DOHH2 (cell line): Measurements from ENCODE around the gene SMARCAD1.

ENCODE experiments used
- EZH2phosphoT487 ChIP-seq: fragments of 200-600 bp; sonication (generic); IDR thresholded peaks from 2 replicates; pipeline ENCODE4 v1.6.1; 2017; ENCODE audit warnings: borderline replicate concordance, mild to moderate bottlenecking, antibody characterized with exemption, low read length, moderate library complexity, mixed read lengths
- TF ChIP-seq, protein P1 (sequence below): fragments of 200-600 bp; sonication (generic); IDR thresholded peaks from one replicate; pipeline ENCODE4 v1.5.1; 2014; ENCODE audit warnings: antibody characterized with exemption, mild to moderate bottlenecking, low read depth, low read length; ENCODE audit not compliant: poor library complexity, severe bottlenecking

DNA sequence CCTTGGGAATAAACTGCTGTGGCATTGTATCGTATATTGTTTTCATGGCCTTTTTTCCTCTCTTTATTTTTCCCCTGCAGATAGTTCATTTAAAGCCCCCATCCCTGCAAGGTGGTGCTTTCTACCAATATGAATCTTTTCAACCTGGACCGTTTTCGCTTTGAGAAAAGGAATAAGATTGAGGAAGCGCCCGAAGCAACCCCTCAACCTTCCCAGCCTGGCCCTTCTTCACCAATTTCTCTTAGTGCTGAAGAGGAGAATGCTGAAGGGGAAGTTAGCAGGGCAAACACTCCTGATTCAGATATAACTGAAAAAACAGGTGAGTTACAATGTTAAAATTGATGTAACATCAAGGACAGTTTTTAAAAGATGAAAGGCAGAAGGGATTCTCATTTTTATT lies 601 bp downstream of the SMARCAD1 start:
- TF ChIP-seq, protein P1, sequence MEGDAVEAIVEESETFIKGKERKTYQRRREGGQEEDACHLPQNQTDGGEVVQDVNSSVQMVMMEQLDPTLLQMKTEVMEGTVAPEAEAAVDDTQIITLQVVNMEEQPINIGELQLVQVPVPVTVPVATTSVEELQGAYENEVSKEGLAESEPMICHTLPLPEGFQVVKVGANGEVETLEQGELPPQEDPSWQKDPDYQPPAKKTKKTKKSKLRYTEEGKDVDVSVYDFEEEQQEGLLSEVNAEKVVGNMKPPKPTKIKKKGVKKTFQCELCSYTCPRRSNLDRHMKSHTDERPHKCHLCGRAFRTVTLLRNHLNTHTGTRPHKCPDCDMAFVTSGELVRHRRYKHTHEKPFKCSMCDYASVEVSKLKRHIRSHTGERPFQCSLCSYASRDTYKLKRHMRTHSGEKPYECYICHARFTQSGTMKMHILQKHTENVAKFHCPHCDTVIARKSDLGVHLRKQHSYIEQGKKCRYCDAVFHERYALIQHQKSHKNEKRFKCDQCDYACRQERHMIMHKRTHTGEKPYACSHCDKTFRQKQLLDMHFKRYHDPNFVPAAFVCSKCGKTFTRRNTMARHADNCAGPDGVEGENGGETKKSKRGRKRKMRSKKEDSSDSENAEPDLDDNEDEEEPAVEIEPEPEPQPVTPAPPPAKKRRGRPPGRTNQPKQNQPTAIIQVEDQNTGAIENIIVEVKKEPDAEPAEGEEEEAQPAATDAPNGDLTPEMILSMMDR, result no peak
- TF ChIP-seq EZH2phosphoT487, result no peak
